ENCODE data around the gene GSAP.
"Not testable (repeated sequence)": the region's sequence is repeated elsewhere in the genome, so short reads cannot be mapped to it uniquely, and the experiment has no call there.

The GSAP gene

GRCh38 chr7:77349141-77349540, 67.0 kb downstream of the GSAP start:
- Histone ChIP-seq H3K4me1 (ENCODE audit: control insufficient read depth, insufficient read depth, low read length) (peaks cover 3% of the 10 kb centered on the region; the same call in 1 of the 2 replicates), H3K27me3 (ENCODE audit: control insufficient read depth, insufficient read depth, low read length) (no peaks in the 10 kb centered on the region), H3K36me3 (ENCODE audit: control insufficient read depth, insufficient read depth, low read length) (no peaks in the 10 kb centered on the region), H3K4me3 (ENCODE audit: low read length) (no peak overlapping the region), H3K27ac (ENCODE audit: low read length) (no peak overlapping the region), H3K9me3 (ENCODE audit: control insufficient read depth, insufficient read depth, low read length) (no peaks in the 10 kb centered on the region)
- no peak for DNase-seq (ENCODE audit: low read depth, low spot score)

GRCh38 chr7:77348371-77348813, 67.8 kb downstream of the GSAP start:
- no peak for DNase-seq (ENCODE audit: low read depth, low spot score)
- Histone ChIP-seq H3K4me1 (ENCODE audit: control insufficient read depth, insufficient read depth, low read length) (peaks cover 3% of the 10 kb centered on the region; the same call in 1 of the 2 replicates), H3K9me3 (ENCODE audit: control insufficient read depth, insufficient read depth, low read length) (no peaks in the 10 kb centered on the region), H3K27me3 (ENCODE audit: control insufficient read depth, insufficient read depth, low read length) (no peaks in the 10 kb centered on the region), H3K4me3 (ENCODE audit: low read length) (no peak overlapping the region), H3K36me3 (ENCODE audit: control insufficient read depth, insufficient read depth, low read length) (no peaks in the 10 kb centered on the region), H3K27ac (ENCODE audit: low read length) (no peak overlapping the region)
- no CpG with 5 or more reads among the region's 3 CpGs for WGBS (ENCODE audit: insufficient coverage, insufficient read length)

- Histone ChIP-seq H3K27me3 (ENCODE audit: control insufficient read depth, insufficient read depth, low read length) (no peaks in the 10 kb centered on the region), H3K4me3 (ENCODE audit: low read length) (no peak overlapping the region), H3K27ac (ENCODE audit: low read length) (no peak overlapping the region), H3K4me1 (ENCODE audit: control insufficient read depth, insufficient read depth, low read length) (peaks cover 1% of the 10 kb centered on the region; the same call in 1 of the 2 replicates), H3K9me3 (ENCODE audit: control insufficient read depth, insufficient read depth, low read length) (no peaks in the 10 kb centered on the region), H3K36me3 (ENCODE audit: control insufficient read depth, insufficient read depth, low read length) (no peaks in the 10 kb centered on the region)
- no CpG with 5 or more reads among the region's 3 CpGs for WGBS (ENCODE audit: insufficient coverage, insufficient read length)
- DNase-seq (ENCODE audit: low read depth, low spot score), result no peak
Measured at GRCh38 chr7:77346441-77346840, 69.7 kb downstream of the GSAP start.

- H3K27me3 ChIP-seq (ENCODE audit: control insufficient read depth, insufficient read depth, low read length); DNase-seq (ENCODE audit: low read depth, low spot score); H3K9me3 ChIP-seq (ENCODE audit: control insufficient read depth, insufficient read depth, low read length); H3K36me3 ChIP-seq (ENCODE audit: control insufficient read depth, insufficient read depth, low read length); H3K4me3 ChIP-seq (ENCODE audit: low read length); H3K4me1 ChIP-seq (ENCODE audit: control insufficient read depth, insufficient read depth, low read length); H3K27ac ChIP-seq (ENCODE audit: low read length): not testable (repeated sequence)
- no CpG with 5 or more reads among the region's 9 CpGs for WGBS (ENCODE audit: insufficient coverage, insufficient read length)
Measured at GRCh38 chr7:77345426-77345825, 70.7 kb downstream of the GSAP start.

- no CpG with 5 or more reads among the region's 5 CpGs for WGBS (ENCODE audit: insufficient coverage, insufficient read length)
- Histone ChIP-seq H3K4me1 (ENCODE audit: control insufficient read depth, insufficient read depth, low read length) (no peaks in the 10 kb centered on the region), H3K27me3 (ENCODE audit: control insufficient read depth, insufficient read depth, low read length) (no peaks in the 10 kb centered on the region), H3K9me3 (ENCODE audit: control insufficient read depth, insufficient read depth, low read length) (no peaks in the 10 kb centered on the region), H3K4me3 (ENCODE audit: low read length) (no peak overlapping the region), H3K27ac (ENCODE audit: low read length) (no peak overlapping the region), H3K36me3 (ENCODE audit: control insufficient read depth, insufficient read depth, low read length) (no peaks in the 10 kb centered on the region)
- DNase-seq (ENCODE audit: low read depth, low spot score), result no peak
Measured at GRCh38 chr7:77339726-77340125, 76.4 kb downstream of the GSAP start.

GRCh38 chr7:77338883-77339629, 77.1 kb downstream of the GSAP start:
- Histone ChIP-seq H3K4me1 (ENCODE audit: control insufficient read depth, insufficient read depth, low read length) (no peaks in the 10 kb centered on the region), H3K9me3 (ENCODE audit: control insufficient read depth, insufficient read depth, low read length) (no peaks in the 10 kb centered on the region), H3K27ac (ENCODE audit: low read length) (no peak overlapping the region), H3K27me3 (ENCODE audit: control insufficient read depth, insufficient read depth, low read length) (no peaks in the 10 kb centered on the region), H3K36me3 (ENCODE audit: control insufficient read depth, insufficient read depth, low read length) (no peaks in the 10 kb centered on the region), H3K4me3 (ENCODE audit: low read length) (no peak overlapping the region)
- no CpG with 5 or more reads among the region's 5 CpGs for WGBS (ENCODE audit: insufficient coverage, insufficient read length)
- no peak for DNase-seq (ENCODE audit: low read depth, low spot score)

- no peak for DNase-seq (ENCODE audit: low read depth, low spot score)
- H3K27me3 ChIP-seq (ENCODE audit: control insufficient read depth, insufficient read depth, low read length), result no peaks in the 10 kb centered on the region
- H3K4me1 ChIP-seq (ENCODE audit: control insufficient read depth, insufficient read depth, low read length), result no peaks in the 10 kb centered on the region
- H3K9me3 ChIP-seq (ENCODE audit: control insufficient read depth, insufficient read depth, low read length), result no peaks in the 10 kb centered on the region
- no peak overlapping the region for H3K4me3 ChIP-seq (ENCODE audit: low read length)
- H3K36me3 ChIP-seq (ENCODE audit: control insufficient read depth, insufficient read depth, low read length), result no peaks in the 10 kb centered on the region
- H3K27ac ChIP-seq (ENCODE audit: low read length), result no peak overlapping the region
- no CpG with 5 or more reads among the region's 4 CpGs for WGBS (ENCODE audit: insufficient coverage, insufficient read length)
Measured at GRCh38 chr7:77338260-77338659, 77.9 kb downstream of the GSAP start.

- no peak for DNase-seq (ENCODE audit: low read depth, low spot score)
- Histone ChIP-seq H3K4me3 (ENCODE audit: low read length) (no peak overlapping the region), H3K36me3 (ENCODE audit: control insufficient read depth, insufficient read depth, low read length) (no peaks in the 10 kb centered on the region), H3K4me1 (ENCODE audit: control insufficient read depth, insufficient read depth, low read length) (no peaks in the 10 kb centered on the region), H3K9me3 (ENCODE audit: control insufficient read depth, insufficient read depth, low read length) (no peaks in the 10 kb centered on the region), H3K27me3 (ENCODE audit: control insufficient read depth, insufficient read depth, low read length) (no peaks in the 10 kb centered on the region), H3K27ac (ENCODE audit: low read length) (no peak overlapping the region)
- WGBS (ENCODE audit: insufficient coverage, insufficient read length), result no CpG with 5 or more reads among the region's 2 CpGs
Measured at GRCh38 chr7:77337456-77337990, 78.6 kb downstream of the GSAP start.

- Histone ChIP-seq H3K27me3 (ENCODE audit: control insufficient read depth, insufficient read depth, low read length) (no peaks in the 10 kb centered on the region), H3K4me3 (ENCODE audit: low read length) (no peak overlapping the region), H3K4me1 (ENCODE audit: control insufficient read depth, insufficient read depth, low read length) (no peaks in the 10 kb centered on the region), H3K27ac (ENCODE audit: low read length) (no peak overlapping the region), H3K9me3 (ENCODE audit: control insufficient read depth, insufficient read depth, low read length) (no peaks in the 10 kb centered on the region), H3K36me3 (ENCODE audit: control insufficient read depth, insufficient read depth, low read length) (no peaks in the 10 kb centered on the region)
- no peak for DNase-seq (ENCODE audit: low read depth, low spot score)
Measured at GRCh38 chr7:77335581-77335980, 80.6 kb downstream of the GSAP start.

- H3K9me3 ChIP-seq (ENCODE audit: control insufficient read depth, insufficient read depth, low read length); H3K4me3 ChIP-seq (ENCODE audit: low read length); H3K36me3 ChIP-seq (ENCODE audit: control insufficient read depth, insufficient read depth, low read length); H3K27me3 ChIP-seq (ENCODE audit: control insufficient read depth, insufficient read depth, low read length); H3K4me1 ChIP-seq (ENCODE audit: control insufficient read depth, insufficient read depth, low read length); DNase-seq (ENCODE audit: low read depth, low spot score); H3K27ac ChIP-seq (ENCODE audit: low read length): not testable (repeated sequence)
- no CpG with 5 or more reads among the region's 2 CpGs for WGBS (ENCODE audit: insufficient coverage, insufficient read length)
Measured at GRCh38 chr7:77334039-77334438, 82.1 kb downstream of the GSAP start.

Measured in iPS DF 6.9 (cell line).